C4-2B (cell line): ENCODE results near the gene CTPS1.

ENCODE experiments used
- H3K27ac ChIP-seq: fragments of 450-650 bp; 2 replicates; pipeline ENCODE4 v1.5.1; 2017
- ZFX ChIP-seq: fragments of 450-650 bp; IDR thresholded peaks from 2 replicates; pipeline ENCODE4 v1.6.1; 2017
- TF ChIP-seq, protein P1 (sequence below): fragments of 450-650 bp; conservative IDR thresholded peaks from 2 replicates; pipeline ENCODE4 v1.5.1; 2017; ENCODE audit warnings: mild to moderate bottlenecking

The CTPS1 gene

GRCh38 chr1:41010345-41010744 lies 30.8 kb downstream of the CTPS1 start:
- TF ChIP-seq, protein P1, sequence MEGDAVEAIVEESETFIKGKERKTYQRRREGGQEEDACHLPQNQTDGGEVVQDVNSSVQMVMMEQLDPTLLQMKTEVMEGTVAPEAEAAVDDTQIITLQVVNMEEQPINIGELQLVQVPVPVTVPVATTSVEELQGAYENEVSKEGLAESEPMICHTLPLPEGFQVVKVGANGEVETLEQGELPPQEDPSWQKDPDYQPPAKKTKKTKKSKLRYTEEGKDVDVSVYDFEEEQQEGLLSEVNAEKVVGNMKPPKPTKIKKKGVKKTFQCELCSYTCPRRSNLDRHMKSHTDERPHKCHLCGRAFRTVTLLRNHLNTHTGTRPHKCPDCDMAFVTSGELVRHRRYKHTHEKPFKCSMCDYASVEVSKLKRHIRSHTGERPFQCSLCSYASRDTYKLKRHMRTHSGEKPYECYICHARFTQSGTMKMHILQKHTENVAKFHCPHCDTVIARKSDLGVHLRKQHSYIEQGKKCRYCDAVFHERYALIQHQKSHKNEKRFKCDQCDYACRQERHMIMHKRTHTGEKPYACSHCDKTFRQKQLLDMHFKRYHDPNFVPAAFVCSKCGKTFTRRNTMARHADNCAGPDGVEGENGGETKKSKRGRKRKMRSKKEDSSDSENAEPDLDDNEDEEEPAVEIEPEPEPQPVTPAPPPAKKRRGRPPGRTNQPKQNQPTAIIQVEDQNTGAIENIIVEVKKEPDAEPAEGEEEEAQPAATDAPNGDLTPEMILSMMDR = no peak
- TF ChIP-seq ZFX = no peak
- no peak overlapping the region for H3K27ac ChIP-seq

DNA sequence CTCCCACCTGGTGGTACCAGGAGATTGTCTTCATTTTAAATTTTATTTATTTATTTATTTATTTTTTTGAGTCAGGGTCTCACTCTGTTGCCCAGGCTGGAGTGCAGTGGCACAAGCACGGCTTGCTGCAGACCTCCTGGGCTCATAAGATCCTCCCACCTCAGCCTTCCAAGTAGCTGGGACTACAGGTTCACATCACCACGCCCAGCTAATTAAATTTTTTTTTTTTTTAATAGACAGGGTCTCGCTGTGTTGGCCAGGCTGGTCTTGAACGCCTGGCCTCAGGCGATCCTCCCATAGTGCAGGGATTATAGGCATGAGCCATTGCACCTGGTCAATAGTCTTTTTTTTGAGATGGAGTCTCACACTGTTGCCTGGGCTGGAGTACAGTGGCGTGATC lies 33.5 kb downstream of the CTPS1 start:
- TF ChIP-seq, protein P1 = no peak
- no peak for TF ChIP-seq ZFX
- no peak overlapping the region for H3K27ac ChIP-seq

GRCh38 chr1:41013796-41014195 lies 34.3 kb downstream of the CTPS1 start:
- no peak overlapping the region for H3K27ac ChIP-seq
- no peak for TF ChIP-seq ZFX
- TF ChIP-seq, protein P1 = no peak

DNA sequence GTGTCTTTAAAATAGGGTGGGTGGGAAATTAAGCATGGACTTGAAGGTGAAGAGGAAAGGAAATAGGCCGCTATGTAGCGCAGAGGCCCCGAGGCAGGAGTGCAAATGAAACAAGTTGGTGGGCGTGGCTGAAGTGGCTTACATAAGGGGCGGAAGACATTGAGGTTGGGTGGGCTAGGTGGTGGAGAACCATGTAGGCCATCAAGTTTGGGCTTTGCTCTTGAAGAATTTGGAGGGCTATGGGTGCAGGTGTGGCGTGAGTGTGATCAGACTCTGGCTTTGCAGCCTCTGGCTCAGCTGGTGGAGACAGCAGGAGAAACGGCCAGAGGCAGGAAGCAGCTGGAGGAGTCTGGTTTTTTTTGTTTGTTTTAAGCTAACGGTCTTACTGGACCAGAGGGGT lies 35.4 kb downstream of the CTPS1 start:
- TF ChIP-seq ZFX = no peak
- TF ChIP-seq, protein P1 = no peak
- H3K27ac ChIP-seq = no peak overlapping the region

- H3K27ac ChIP-seq = no peak overlapping the region
- TF ChIP-seq, protein P1 = no peak
- no peak for TF ChIP-seq ZFX
These were observed 35.9 kb downstream of the CTPS1 start for GRCh38 chr1:41015281-41015896.

GRCh38 chr1:41015897-41016470 lies 36.5 kb downstream of the CTPS1 start:
- no peak overlapping the region for H3K27ac ChIP-seq
- TF ChIP-seq, protein P1 = no peak
- no peak for TF ChIP-seq ZFX

GRCh38 chr1:41017141-41018017 lies 37.9 kb downstream of the CTPS1 start:
- TF ChIP-seq, protein P1 = no peak
- TF ChIP-seq ZFX = no peak
- H3K27ac ChIP-seq = no peak overlapping the region
